HepG2 (cell line): ENCODE data around the gene ZNF575. TPM values are rescaled to one million over a fixed set of nuclear protein-coding genes. Genes with fewer than 3 reads are reported as not detected.

Experiments
- ARNT ChIP-seq: fragments of 450-650 bp; IDR thresholded peaks from 2 replicates; pipeline ENCODE4 v1.6.1; 2017
- ASH2L ChIP-seq: fragments of 300-600, 200-600 bp; sonication (generic); IDR thresholded peaks from 2 replicates; pipeline ENCODE4 v1.7.0; 2017; ENCODE audit warnings: low read depth, mild to moderate bottlenecking, moderate library complexity, mixed read lengths, low read length; ENCODE audit not compliant: insufficient read length
- EP300 ChIP-seq, 3 experiments: sonication (generic) in 1 of 3; formaldehyde crosslinking in 1 of 3; IDR thresholded peaks; 2 replicates each; pipeline versions ENCODE4 v1.5.1 to v1.6.1; 2011 to 2020; ENCODE audit warnings: low read depth in 2 of 3, low read length in 2 of 3, borderline replicate concordance in 1 of 3, improper control_type of control experiment in 1 of 3, mild to moderate bottlenecking in 1 of 3, missing genetic modification reagents in 1 of 3, moderate library complexity in 1 of 3
- GATA4 ChIP-seq: sonication (generic); IDR thresholded peaks from 2 replicates; pipeline ENCODE4 v1.6.1; 2016; ENCODE audit warnings: antibody characterized with exemption, low read depth, borderline replicate concordance
- HNF4A ChIP-seq: sonication (generic); formaldehyde crosslinking; IDR thresholded peaks from 2 replicates; pipeline ENCODE4 v1.4.0; 2020; ENCODE audit warnings: missing genetic modification reagents
- MBD4 ChIP-seq: IDR thresholded peaks from 2 replicates; pipeline ENCODE4 v1.6.1; 2012; ENCODE audit warnings: low read length, inconsistent platforms, borderline replicate concordance
- NCOA2 ChIP-seq: sonication (generic); formaldehyde crosslinking; IDR thresholded peaks from 2 replicates; pipeline ENCODE4 v1.8.0; 2022; ENCODE audit warnings: inconsistent platforms
- PAF1 ChIP-seq: IDR thresholded peaks from 2 replicates; pipeline ENCODE4 v1.6.1; 2016; ENCODE audit warnings: missing genetic modification reagents, missing compliant biosample characterization
- PBX3 ChIP-seq: sonication (generic); formaldehyde crosslinking; IDR thresholded peaks from 2 replicates; pipeline ENCODE4 v1.8.1; 2023; ENCODE audit warnings: missing genetic modification reagents, inconsistent platforms, borderline replicate concordance
- TEAD3 ChIP-seq: optimal IDR thresholded peaks from 2 replicates; pipeline ENCODE3; 2016; ENCODE audit warnings: borderline replicate concordance
- ZFY ChIP-seq: sonication (generic); formaldehyde crosslinking; IDR thresholded peaks from 2 replicates; pipeline ENCODE4 v1.4.0; 2020; ENCODE audit warnings: missing genetic modification reagents
- ZNF160 ChIP-seq: sonication (generic); formaldehyde crosslinking; IDR thresholded peaks from 2 replicates; pipeline ENCODE4 v1.8.0; 2022; ENCODE audit warnings: mild to moderate bottlenecking, inconsistent platforms, missing genetic modification reagents
- ZNF326 ChIP-seq: sonication (generic); formaldehyde crosslinking; IDR thresholded peaks from 2 replicates; pipeline ENCODE4 v1.4.0; 2020; ENCODE audit warnings: missing genetic modification reagents, borderline replicate concordance
- ZNF407 ChIP-seq: sonication (generic); formaldehyde crosslinking; IDR thresholded peaks from one replicate; pipeline ENCODE4 v1.5.1; 2020; ENCODE audit warnings: mild to moderate bottlenecking, missing genetic modification reagents; ENCODE audit errors: not compliant biosample characterization
- ZNF691 ChIP-seq: sonication (generic); formaldehyde crosslinking; IDR thresholded peaks from 2 replicates; pipeline ENCODE4 v1.4.0; 2020; ENCODE audit warnings: missing genetic modification reagents, low read depth, mild to moderate bottlenecking, borderline replicate concordance
- ZNF740 ChIP-seq: sonication (generic); formaldehyde crosslinking; IDR thresholded peaks from 2 replicates; pipeline ENCODE4 v1.4.0; 2020; ENCODE audit warnings: missing genetic modification reagents
- ZNF781 ChIP-seq: sonication (generic); formaldehyde crosslinking; IDR thresholded peaks from 2 replicates; pipeline ENCODE4 v1.5.1; 2020; ENCODE audit warnings: borderline replicate concordance, mild to moderate bottlenecking, missing genetic modification reagents; ENCODE audit errors: not compliant biosample characterization
- polyA plus RNA-seq, 8 experiments: library from polyadenylated mRNA; depleted of rRNA in 3 of 8; stranded (reverse) in 7 of 8; unstranded in 1 of 8; fragments of >200 nt; fragmentation: Illumina TruSeq in 4 of 8; extraction: Trizol in 4 of 8; gene quantifications; 2 replicates each; pipeline versions ENCODE4 v1.2.1 to v1.2.3, GENCODE V29; 2011 to 2016; ENCODE audit warnings: low read depth in 4 of 8, missing spikeins in 1 of 8, mixed read lengths in 1 of 8; ENCODE audit not compliant: insufficient read depth in 1 of 8
- total RNA-seq, 5 experiments: library from RNA; depleted of rRNA; stranded (reverse); fragments of >200 nt; fragmentation: Illumina TruSeq; extraction: Trizol; gene quantifications; 2 replicates each; pipeline ENCODE4 v1.2.3, GENCODE V29; 2016; ENCODE audit warnings: low read depth in 1 of 5

ZNF575 gene
- total and polyA plus RNA-seq, 2 of the 13 experiments (the other 11 are each of a cell fraction or from before 2014, with no cell fraction given), result 0.17 to 0.27 TPM

- TF ChIP-seq EP300 (IDR thresholded peaks at IDR 0.05; ENCODE audit: low read depth in 2 of 2, low read length in 2 of 2) (no peak), EP300 (CRISPR knock-in tag; IDR thresholded peaks at IDR 0.05; ENCODE audit: borderline replicate concordance) (no peak), ZNF781 (CRISPR knock-in tag) (no peak), HNF4A (CRISPR knock-in tag) (0 out of 2 replicates have a peak, but pooled peaks have one; percentile 25), PBX3 (CRISPR knock-in tag) (no peak), MBD4 (no peak), ASH2L (no peak), ZNF326 (CRISPR knock-in tag) (no peak), ZFY (CRISPR knock-in tag) (peak; percentile 78), ZNF740 (CRISPR knock-in tag) (no peak), NCOA2 (CRISPR knock-in tag) (no peak), GATA4 (peak; percentile 67; the same call in 1 of the 2 replicates), TEAD3 (peak; percentile 40), ARNT (no peak), ZNF691 (CRISPR knock-in tag) (peak; percentile 62; the same call in 1 of the 2 replicates), ZNF407 (no peak), PAF1 (CRISPR knock-in tag) (no peak), ZNF160 (CRISPR knock-in tag) (peak; percentile 54; the same call in 1 of the 2 replicates)
These were observed 5.8 kb upstream of the ZNF575 start, which contains the start of gene ETHE1 (continued) for GRCh38 chr19:43526884-43527859.
